ENCODE measurements around the gene C20orf144.

The C20orf144 gene

GRCh38 chr20:33677991-33678702, 16.0 kb downstream of the C20orf144 start:
- DNase-seq (ENCODE audit: low spot score), result no peak

- DNase-seq (ENCODE audit: low spot score), result no peak
Observed at GRCh38 chr20:33679758-33680485, 17.8 kb downstream of the C20orf144 start.

- DNase-seq (ENCODE audit: low spot score), result no peak
Observed at GRCh38 chr20:33680686-33681085, 18.6 kb downstream of the C20orf144 start.

DNA sequence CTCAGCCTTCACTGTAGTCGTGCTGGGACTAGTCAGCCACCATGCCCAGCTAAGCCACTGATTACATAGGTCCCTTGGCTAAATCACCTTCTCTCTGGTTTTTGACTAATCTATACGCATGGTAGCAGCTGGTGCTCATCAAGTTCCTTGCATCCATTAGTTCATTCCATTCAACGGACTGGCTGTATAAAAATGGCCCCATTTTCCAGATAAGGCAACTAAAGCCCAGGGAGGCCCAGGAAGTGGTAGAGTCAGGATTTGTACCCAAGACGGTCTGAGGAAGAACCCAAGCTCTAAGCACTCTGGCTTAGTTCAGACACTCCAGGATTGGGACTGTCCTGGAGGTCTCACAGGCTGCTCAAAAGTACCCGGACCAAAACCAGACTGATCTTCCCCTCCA, 19.2 kb downstream of the C20orf144 start:
- DNase-seq (ENCODE audit: low spot score), result no peak

GRCh38 chr20:33681728-33682353, 19.7 kb downstream of the C20orf144 start:
- DNase-seq (ENCODE audit: low spot score), result no peak

- DNase-seq (ENCODE audit: low spot score), result no peak
Observed at GRCh38 chr20:33684533-33685327, 22.6 kb downstream of the C20orf144 start.

- DNase-seq (ENCODE audit: low spot score), result peak; percentile 92
Observed at GRCh38 chr20:33685328-33686099, 23.4 kb downstream of the C20orf144 start.

GRCh38 chr20:33686100-33686983, 24.2 kb downstream of the C20orf144 start, which contains the start of gene E2F1:
Gene E2F1 (minus strand): TSS chr20:33686385. CDS start chr20:33686264, 121 bp downstream.
- DNase-seq (ENCODE audit: low spot score), result peak; percentile 100

GRCh38 chr20:33686984-33687366, 24.8 kb downstream of the C20orf144 start:
- no peak for DNase-seq (ENCODE audit: low spot score)

- no peak for DNase-seq (ENCODE audit: low spot score)
Observed at GRCh38 chr20:33687370-33687915, 25.3 kb downstream of the C20orf144 start.

DNA sequence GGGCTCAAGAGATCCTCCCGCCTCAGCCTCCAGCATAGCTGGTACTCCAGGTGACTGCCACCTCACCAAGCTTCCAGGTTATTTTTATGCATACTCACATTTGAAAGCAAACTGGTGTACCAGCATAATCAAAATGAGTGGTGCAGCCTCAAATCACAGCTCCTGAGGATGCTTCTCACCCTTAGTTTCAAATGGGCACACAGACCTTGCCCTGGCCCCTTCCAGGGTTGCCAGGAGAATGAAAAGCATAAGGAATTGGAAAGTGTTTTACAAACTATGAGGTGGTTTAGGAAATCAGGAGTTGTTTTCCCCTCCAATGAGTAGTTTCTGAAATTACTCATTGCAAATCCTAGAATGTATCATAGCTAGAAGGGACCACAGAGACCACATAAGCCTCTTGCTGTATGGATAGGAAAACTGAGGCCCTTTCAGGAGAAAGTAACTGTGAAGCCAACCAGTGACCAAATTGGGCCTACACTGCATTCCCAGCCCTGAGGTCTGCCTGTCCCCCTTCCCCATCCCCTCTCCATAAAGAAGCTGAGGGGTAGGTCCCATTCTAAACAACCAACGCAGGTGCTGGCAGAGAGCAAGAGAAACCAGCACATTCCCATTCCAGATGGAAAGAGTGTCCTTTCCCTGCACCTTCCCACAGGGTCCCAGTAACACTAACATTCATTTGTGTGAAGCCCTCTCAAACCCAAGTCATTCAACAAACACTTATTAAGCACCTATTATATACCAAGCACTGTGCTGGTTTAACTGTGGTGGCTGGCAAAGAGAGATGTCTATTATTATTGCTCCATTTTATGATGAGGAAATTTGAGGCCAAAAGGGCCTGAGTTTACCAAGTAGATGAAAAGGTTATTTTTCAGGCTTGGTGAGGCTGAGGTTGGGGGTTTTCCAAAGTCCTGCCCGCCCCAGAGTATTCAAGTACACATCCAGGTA, 26.1 kb downstream of the C20orf144 start:
- DNase-seq (ENCODE audit: low spot score), result no peak

DNA sequence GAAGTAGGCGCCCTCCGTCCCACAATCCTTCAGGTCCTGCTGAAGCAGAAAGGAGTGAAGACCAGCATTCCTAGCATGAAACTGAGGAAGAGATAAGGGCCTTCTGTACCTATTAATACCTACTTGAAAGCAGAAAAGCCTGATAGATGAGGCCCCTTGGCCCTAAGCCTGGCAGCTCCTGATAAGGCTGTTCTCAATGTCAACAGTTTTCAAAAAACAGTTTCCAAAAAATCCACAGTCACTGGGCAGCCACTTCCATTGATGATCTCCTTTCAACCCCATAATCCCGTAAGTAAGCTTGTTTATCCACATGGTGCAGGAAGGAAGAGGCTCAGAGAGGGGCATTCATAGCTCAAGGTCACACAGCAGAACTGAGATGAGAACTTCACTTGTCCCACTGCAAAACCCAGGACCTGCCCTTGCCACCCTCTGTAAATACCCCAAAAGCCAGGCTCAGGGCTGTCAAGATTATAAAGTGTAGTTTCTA, 26.9 kb downstream of the C20orf144 start:
- DNase-seq (ENCODE audit: low spot score), result no peak

GRCh38 chr20:33689493-33689892, 27.4 kb downstream of the C20orf144 start:
- DNase-seq (ENCODE audit: low spot score), result no peak

- DNase-seq (ENCODE audit: low spot score), result no peak
Observed at GRCh38 chr20:33689973-33690372, 27.8 kb downstream of the C20orf144 start.

- DNase-seq (ENCODE audit: low spot score), result no peak
Observed at GRCh38 chr20:33693289-33693688, 31.2 kb downstream of the C20orf144 start.

- no peak for DNase-seq (ENCODE audit: low spot score)
Observed at GRCh38 chr20:33693741-33694638, 31.9 kb downstream of the C20orf144 start.

DNA sequence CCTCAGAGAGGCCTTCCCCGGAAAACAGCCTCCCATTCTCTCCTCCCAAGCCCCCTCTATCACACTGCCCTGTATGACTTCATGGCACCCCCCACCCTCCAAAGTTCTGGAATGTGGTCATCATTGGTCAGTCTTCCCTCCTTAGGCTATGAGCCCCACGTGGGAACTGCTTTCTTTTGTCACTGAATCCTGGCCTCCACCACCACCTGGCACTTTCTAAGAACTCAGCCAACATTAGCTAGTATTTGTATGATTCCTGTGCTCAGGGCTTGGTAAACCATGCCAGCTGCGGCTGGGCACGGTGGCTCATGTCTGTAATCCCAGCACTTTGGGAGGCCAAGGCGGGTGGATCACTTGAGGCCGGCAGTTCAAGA, 32.5 kb downstream of the C20orf144 start:
- no peak for DNase-seq (ENCODE audit: low spot score)

DNA sequence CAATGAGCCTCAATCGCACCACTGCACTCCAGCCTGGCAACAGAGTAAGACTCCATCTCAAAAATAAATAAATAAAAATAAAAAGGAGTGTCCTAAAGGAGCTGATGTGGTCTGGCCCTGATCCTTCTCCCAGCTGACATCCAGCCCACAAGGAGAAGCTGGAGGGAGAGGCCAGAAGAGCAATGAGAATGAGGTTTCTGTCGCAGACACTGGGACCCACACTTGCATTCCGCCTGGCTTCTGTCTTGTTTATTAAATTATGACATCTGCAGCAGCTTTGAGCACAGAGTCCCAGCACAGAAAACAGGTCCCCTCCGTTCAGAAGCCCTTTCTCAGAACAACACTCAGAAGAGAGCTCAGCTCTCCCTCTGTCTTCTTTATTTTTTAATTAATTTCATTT, 34.3 kb downstream of the C20orf144 start:
- no peak for DNase-seq (ENCODE audit: low spot score)

All from HuH-7.5 (cell line).